Measurements from ENCODE around the gene ANKRD33. TPM values are rescaled to one million over a fixed set of nuclear protein-coding genes. Genes with fewer than 3 reads are reported as not detected.

The ANKRD33 gene
- total RNA-seq, 2 experiments from 2014 or later = not detected

GRCh38 chr12:51920046-51920445 lies 32.1 kb downstream of the ANKRD33 start:
- Histone ChIP-seq H3K4me3 (ENCODE audit: low read depth, low read length, poor library complexity, severe bottlenecking) (no peak overlapping the region), H3K4me2 (ENCODE audit: low read length) (no peak overlapping the region), H3K9me3 (ENCODE audit: low read length) (no peaks in the 10 kb centered on the region), H3K4me1 (ENCODE audit: insufficient read depth, low read length, poor library complexity, severe bottlenecking) (peaks cover 14% of the 10 kb centered on the region), H2AFZ (ENCODE audit: low read length) (no peak overlapping the region), H3K79me2 (ENCODE audit: insufficient read depth, low read depth, low read length) (no peaks in the 10 kb centered on the region), H3K36me3 (ENCODE audit: insufficient read depth, low read length) (no peaks in the 10 kb centered on the region), H3K27ac (ENCODE audit: low read depth, low read length, poor library complexity, severe bottlenecking) (no peak overlapping the region), H3K9me2 (ENCODE audit: insufficient read depth, low read length) (no peaks in the 10 kb centered on the region), H4K20me1 (ENCODE audit: insufficient read depth, low read length) (no peaks in the 10 kb centered on the region)
- CTCF ChIA-PET (ENCODE audit: unreplicated experiment) = no interaction called here
- intact Hi-C loops (cut with micrococcal nuclease; ENCODE audit: unreplicated experiment) = no loop called here
- POLR2A ChIA-PET = no interaction called here
- TF ChIP-seq EZH2phosphoT487 (IDR thresholded peaks at IDR 0.05; ENCODE audit: borderline replicate concordance, low read depth, low read length) = no peak
- TF ChIP-seq CTCF (conservative IDR thresholded peaks at IDR 0.05; ENCODE audit: low read length) = no peak
- DNase-seq (ENCODE audit: low spot score) = no peak
- BruUV-seq (replicated peaks) = no TSS peak

GRCh38 chr12:51921017-51921725 lies 33.3 kb downstream of the ANKRD33 start:
- Histone ChIP-seq H3K4me3 (ENCODE audit: low read depth, low read length, poor library complexity, severe bottlenecking) (no peak overlapping the region), H3K4me1 (ENCODE audit: insufficient read depth, low read length, poor library complexity, severe bottlenecking) (peaks cover 18% of the 10 kb centered on the region), H3K9me3 (ENCODE audit: low read length) (no peaks in the 10 kb centered on the region), H3K36me3 (ENCODE audit: insufficient read depth, low read length) (no peaks in the 10 kb centered on the region), H3K27ac (ENCODE audit: low read depth, low read length, poor library complexity, severe bottlenecking) (no peak overlapping the region), H2AFZ (ENCODE audit: low read length) (no peak overlapping the region), H3K9me2 (ENCODE audit: insufficient read depth, low read length) (no peaks in the 10 kb centered on the region), H3K4me2 (ENCODE audit: low read length) (no peak overlapping the region), H4K20me1 (ENCODE audit: insufficient read depth, low read length) (no peaks in the 10 kb centered on the region), H3K79me2 (ENCODE audit: insufficient read depth, low read depth, low read length) (no peaks in the 10 kb centered on the region)
- ChIA-PET POLR2A (no interaction called here), CTCF (ENCODE audit: unreplicated experiment) (interaction anchor here (0.6 kb wide), 1 partner anchor 102 kb away, joined by 3 read pairs; no protein-coding TSS in a partner anchor)
- TF ChIP-seq EZH2phosphoT487 (IDR thresholded peaks at IDR 0.05; ENCODE audit: borderline replicate concordance, low read depth, low read length) (no peak), CTCF (conservative IDR thresholded peaks at IDR 0.05; ENCODE audit: low read length) (no peak)
- intact Hi-C loops (cut with micrococcal nuclease; ENCODE audit: unreplicated experiment) = no loop called here
- no TSS peak for BruUV-seq (replicated peaks)
- DNase-seq (ENCODE audit: low spot score) = no peak

- TF ChIP-seq EZH2phosphoT487 (IDR thresholded peaks at IDR 0.05; ENCODE audit: borderline replicate concordance, low read depth, low read length) (no peak), CTCF (conservative IDR thresholded peaks at IDR 0.05; ENCODE audit: low read length) (no peak)
- no peaks in the 10 kb centered on the region for H3K9me3 ChIP-seq (ENCODE audit: low read length)
- no peak for DNase-seq (ENCODE audit: low spot score)
- H3K36me3 ChIP-seq (ENCODE audit: insufficient read depth, low read length) = no peaks in the 10 kb centered on the region
- no peaks in the 10 kb centered on the region for H3K9me2 ChIP-seq (ENCODE audit: insufficient read depth, low read length)
- H3K27ac ChIP-seq (ENCODE audit: low read depth, low read length, poor library complexity, severe bottlenecking) = no peak overlapping the region
- no peak overlapping the region for H2AFZ ChIP-seq (ENCODE audit: low read length)
- H4K20me1 ChIP-seq (ENCODE audit: insufficient read depth, low read length) = no peaks in the 10 kb centered on the region
- POLR2A ChIA-PET = no interaction called here
- CTCF ChIA-PET (ENCODE audit: unreplicated experiment) = interaction anchor here (0.9 kb wide), 1 partner anchor 10 kb away, joined by 3 read pairs; no protein-coding TSS in a partner anchor
- intact Hi-C loops (cut with micrococcal nuclease; ENCODE audit: unreplicated experiment) = no loop called here
- no peak overlapping the region for H3K4me3 ChIP-seq (ENCODE audit: low read depth, low read length, poor library complexity, severe bottlenecking)
- H3K4me2 ChIP-seq (ENCODE audit: low read length) = no peak overlapping the region
- H3K79me2 ChIP-seq (ENCODE audit: insufficient read depth, low read depth, low read length) = no peaks in the 10 kb centered on the region
- peaks cover 18% of the 10 kb centered on the region for H3K4me1 ChIP-seq (ENCODE audit: insufficient read depth, low read length, poor library complexity, severe bottlenecking)
- no TSS peak for BruUV-seq (replicated peaks)
These were observed 34.2 kb downstream of the ANKRD33 start for GRCh38 chr12:51922146-51922545.
